NCI-H774 (cell line): ENCODE measurements around the gene FKBP4.
A peak's percentile ranks its signal among the peaks of the same experiment; 100 is the strongest.

Experiments
- DNase-seq: peaks from one replicate; lab custom pipeline; 2025; lab: John Stamatoyannopoulos, UW

The FKBP4 gene

GRCh38 chr12:2813214-2814185 is 18.7 kb downstream of the FKBP4 start:
- DNase-seq = peak; percentile 10

GRCh38 chr12:2819810-2820209 is 25.0 kb downstream of the FKBP4 start:
- DNase-seq = no peak

GRCh38 chr12:2820432-2820831 is 25.7 kb downstream of the FKBP4 start:
- DNase-seq = no peak

- no peak for DNase-seq
These were observed 28.7 kb downstream of the FKBP4 start for GRCh38 chr12:2823483-2823882.

GRCh38 chr12:2824541-2824940 is 29.8 kb downstream of the FKBP4 start:
- DNase-seq = no peak

- no peak for DNase-seq
These were observed 30.4 kb downstream of the FKBP4 start for GRCh38 chr12:2825132-2825531.

- no peak for DNase-seq
These were observed 31.3 kb downstream of the FKBP4 start for GRCh38 chr12:2826036-2826435.

- DNase-seq = no peak
These were observed 32.1 kb downstream of the FKBP4 start for GRCh38 chr12:2826721-2827515.

GRCh38 chr12:2829275-2829674 is 34.5 kb downstream of the FKBP4 start:
- DNase-seq = no peak

GRCh38 chr12:2832550-2833127 is 37.9 kb downstream of the FKBP4 start:
- no peak for DNase-seq

GRCh38 chr12:2833327-2833726 is 38.6 kb downstream of the FKBP4 start:
- no peak for DNase-seq

GRCh38 chr12:2833810-2834209 is 39.0 kb downstream of the FKBP4 start:
- DNase-seq = no peak

GRCh38 chr12:2834581-2835491 is 40.1 kb downstream of the FKBP4 start, which contains the start of gene NRIP2:
NRIP2 (minus strand) TSS chr12:2835035; CDS start chr12:2834983, 52 bp downstream.
- no peak for DNase-seq

GRCh38 chr12:2835691-2836403 is 41.1 kb downstream of the FKBP4 start:
- no peak for DNase-seq

GRCh38 chr12:2836574-2836973 is 41.8 kb downstream of the FKBP4 start:
- no peak for DNase-seq

GRCh38 chr12:2841056-2841650 is 46.4 kb downstream of the FKBP4 start:
- DNase-seq = no peak

GRCh38 chr12:2842948-2843347 is 48.2 kb downstream of the FKBP4 start:
- DNase-seq = no peak

- DNase-seq = no peak
These were observed 50.0 kb downstream of the FKBP4 start for GRCh38 chr12:2844786-2845185.

GRCh38 chr12:2845280-2845679 is 50.5 kb downstream of the FKBP4 start:
- DNase-seq = no peak

- no peak for DNase-seq
These were observed 57.2 kb downstream of the FKBP4 start for GRCh38 chr12:2851931-2852330.
